Epithelial cell of proximal tubule (primary cell): Measurements from ENCODE around the gene INTS6. TPM values are rescaled to one million over a fixed set of nuclear protein-coding genes. Genes with fewer than 3 reads are reported as not detected.

Experiments used
- DNase-seq: peaks from one replicate; pipeline ENCODE4 v3.0.0-alpha.2; 2011; ENCODE audit warnings: low read depth
- H3K4me3 ChIP-seq: 2 replicates; pipeline ENCODE4 v1.5.1; 2011; ENCODE audit warnings: low read depth, mild to moderate bottlenecking, low read length
- total RNA-seq: library from RNA; depleted of rRNA; stranded (reverse); fragments of >200 nt; gene quantifications from 2 replicates; pipeline ENCODE4 v1.2.3, GENCODE V29; 2015
- TF ChIP-seq, protein P1 (sequence below): conservative IDR thresholded peaks from 2 replicates; pipeline ENCODE4 v1.5.1; 2012; ENCODE audit warnings: low read depth, mild to moderate bottlenecking, low read length

INTS6 gene
- total RNA-seq, 1 donor from 2014 or later: 30.2 TPM

- peak; percentile 19 for DNase-seq
- TF ChIP-seq, protein P1, sequence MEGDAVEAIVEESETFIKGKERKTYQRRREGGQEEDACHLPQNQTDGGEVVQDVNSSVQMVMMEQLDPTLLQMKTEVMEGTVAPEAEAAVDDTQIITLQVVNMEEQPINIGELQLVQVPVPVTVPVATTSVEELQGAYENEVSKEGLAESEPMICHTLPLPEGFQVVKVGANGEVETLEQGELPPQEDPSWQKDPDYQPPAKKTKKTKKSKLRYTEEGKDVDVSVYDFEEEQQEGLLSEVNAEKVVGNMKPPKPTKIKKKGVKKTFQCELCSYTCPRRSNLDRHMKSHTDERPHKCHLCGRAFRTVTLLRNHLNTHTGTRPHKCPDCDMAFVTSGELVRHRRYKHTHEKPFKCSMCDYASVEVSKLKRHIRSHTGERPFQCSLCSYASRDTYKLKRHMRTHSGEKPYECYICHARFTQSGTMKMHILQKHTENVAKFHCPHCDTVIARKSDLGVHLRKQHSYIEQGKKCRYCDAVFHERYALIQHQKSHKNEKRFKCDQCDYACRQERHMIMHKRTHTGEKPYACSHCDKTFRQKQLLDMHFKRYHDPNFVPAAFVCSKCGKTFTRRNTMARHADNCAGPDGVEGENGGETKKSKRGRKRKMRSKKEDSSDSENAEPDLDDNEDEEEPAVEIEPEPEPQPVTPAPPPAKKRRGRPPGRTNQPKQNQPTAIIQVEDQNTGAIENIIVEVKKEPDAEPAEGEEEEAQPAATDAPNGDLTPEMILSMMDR: no peak
- H3K4me3 ChIP-seq: no peak overlapping the region
These were observed 27.3 kb downstream of the INTS6 start for GRCh38 chr13:51425410-51426042.

- DNase-seq: no peak
- H3K4me3 ChIP-seq: no peak overlapping the region
- TF ChIP-seq, protein P1: no peak
These were observed 29.1 kb downstream of the INTS6 start for GRCh38 chr13:51423766-51424165.

- no peak for DNase-seq
- H3K4me3 ChIP-seq: no peak overlapping the region
- TF ChIP-seq, protein P1: no peak
These were observed 30.4 kb downstream of the INTS6 start for GRCh38 chr13:51422484-51422883.

DNA sequence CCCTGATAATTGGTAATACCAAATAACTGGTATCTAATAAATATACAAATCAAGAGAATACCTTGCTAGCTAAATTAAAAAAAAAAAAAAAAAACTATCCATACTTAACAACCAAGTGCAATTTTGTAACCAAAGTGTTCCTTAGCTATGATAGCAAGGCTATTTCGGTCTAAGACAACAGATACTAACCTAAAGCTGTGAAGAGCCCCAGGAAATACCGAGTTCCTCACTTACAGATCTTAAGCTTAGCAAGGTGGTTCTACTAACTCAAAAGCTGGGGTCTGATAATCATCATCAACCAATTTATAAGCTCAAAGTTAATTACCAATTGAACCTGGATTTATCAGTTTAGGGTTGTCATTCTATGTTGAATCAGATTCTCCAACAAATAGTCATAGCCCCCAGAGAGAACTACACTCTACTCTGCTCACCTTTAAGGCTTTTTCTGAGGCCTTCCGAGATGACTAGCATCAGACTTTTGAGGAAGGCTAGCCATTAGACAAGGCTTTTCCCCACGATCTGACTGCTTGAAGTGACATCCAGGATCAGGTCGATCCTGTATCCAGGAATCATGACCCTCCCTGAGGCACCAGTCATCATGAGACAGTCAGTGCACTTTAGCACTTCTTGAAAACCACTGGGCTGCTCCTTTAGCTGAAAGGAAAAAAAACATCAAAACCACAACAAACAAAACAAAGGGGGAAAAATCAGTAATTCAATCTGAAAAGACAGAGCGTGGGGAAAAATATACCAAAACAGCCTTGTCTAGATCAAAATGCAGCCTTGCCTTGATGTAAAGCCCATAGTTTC is 31.9 kb downstream of the INTS6 start:
- TF ChIP-seq, protein P1: no peak
- H3K4me3 ChIP-seq: no peak overlapping the region
- no peak for DNase-seq

GRCh38 chr13:51419001-51419636 is 33.7 kb downstream of the INTS6 start:
- TF ChIP-seq, protein P1: no peak
- no peak overlapping the region for H3K4me3 ChIP-seq
- DNase-seq: no peak

GRCh38 chr13:51417716-51418115 is 35.1 kb downstream of the INTS6 start:
- no peak for DNase-seq

More at GRCh38 chr13:51417716-51418115, 35.1 kb downstream of the INTS6 start:
- H3K4me3 ChIP-seq: no peak overlapping the region
- TF ChIP-seq, protein P1: no peak
